Measurements from ENCODE around the gene SHISA8.
A peak's percentile ranks its signal among the peaks of the same experiment; 100 is the strongest.
"Not testable (repeated sequence)": the region's sequence is repeated elsewhere in the genome, so short reads cannot be mapped to it uniquely, and the experiment has no call there.

The SHISA8 gene

GRCh38 chr22:41949297-41949965, 34.6 kb upstream of the SHISA8 start:
- TF ChIP-seq CTCF (IDR thresholded peaks at IDR 0.05; ENCODE audit: extremely low read depth, missing control alignments): no peak
- DNase-seq (ENCODE audit: low spot score): no peak

- DNase-seq (ENCODE audit: low spot score): not testable (repeated sequence)
Observed at GRCh38 chr22:41948928-41949296, 34.0 kb upstream of the SHISA8 start.

GRCh38 chr22:41948142-41948541, 33.3 kb upstream of the SHISA8 start:
- no peak for DNase-seq (ENCODE audit: low spot score)
- TF ChIP-seq CTCF (IDR thresholded peaks at IDR 0.05; ENCODE audit: extremely low read depth, missing control alignments): no peak

- TF ChIP-seq CTCF (IDR thresholded peaks at IDR 0.05; ENCODE audit: extremely low read depth, missing control alignments): no peak
- DNase-seq (ENCODE audit: low spot score): no peak
Observed at GRCh38 chr22:41947424-41948080, 32.7 kb upstream of the SHISA8 start.

- peak; percentile 83 for DNase-seq (ENCODE audit: low spot score)
- no peak for TF ChIP-seq CTCF (IDR thresholded peaks at IDR 0.05; ENCODE audit: extremely low read depth, missing control alignments)
Observed at GRCh38 chr22:41946629-41947423, 32.0 kb upstream of the SHISA8 start, which contains the start of gene CENPM. Gene CENPM, minus strand, starts transcription at chr22:41947152. Its CDS starts 76 bp downstream, at chr22:41947076.

GRCh38 chr22:41943661-41944209, 28.9 kb upstream of the SHISA8 start:
- no peak for TF ChIP-seq CTCF (IDR thresholded peaks at IDR 0.05; ENCODE audit: extremely low read depth, missing control alignments)
- DNase-seq (ENCODE audit: low spot score): no peak

- DNase-seq (ENCODE audit: low spot score): peak; percentile 67
- peak; percentile 90 for TF ChIP-seq CTCF (IDR thresholded peaks at IDR 0.05; ENCODE audit: extremely low read depth, missing control alignments)
Observed at GRCh38 chr22:41940832-41941765, 26.2 kb upstream of the SHISA8 start.

Measured in GM20000 (cell line).